ENCODE data around the gene GPC6. TPM values are rescaled to one million over a fixed set of nuclear protein-coding genes. Genes with fewer than 3 reads are reported as not detected.

Gene GPC6
- total and polyA plus RNA-seq, 9 of the 15 experiments (the other 6 are each of a cell fraction or from before 2014, with no cell fraction given), result under 0.01 to 0.20 (median 0.01) TPM; not detected in 4

DNA sequence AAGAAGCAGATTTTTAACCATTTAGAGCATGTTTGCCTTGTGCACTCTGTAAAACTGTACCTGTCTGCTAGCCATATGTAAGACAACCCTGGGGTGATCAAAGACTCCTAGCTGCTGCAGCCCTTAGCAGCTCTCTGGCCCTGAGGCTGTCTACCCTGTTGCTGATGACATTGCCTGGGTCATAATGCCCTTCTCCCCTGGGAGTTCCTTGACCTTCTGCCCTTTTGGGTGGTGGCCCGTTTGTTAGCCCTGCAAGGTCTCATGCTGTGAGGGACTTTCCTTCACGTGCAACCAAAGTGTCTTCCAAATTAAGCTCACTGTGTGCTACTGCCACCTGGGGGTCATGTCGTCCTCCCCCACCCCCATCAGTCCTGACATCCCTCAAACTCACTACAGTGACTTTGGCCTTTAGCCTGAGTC is 7.4 kb downstream of the GPC6 start (continued):
- TF ChIP-seq, protein P1, sequence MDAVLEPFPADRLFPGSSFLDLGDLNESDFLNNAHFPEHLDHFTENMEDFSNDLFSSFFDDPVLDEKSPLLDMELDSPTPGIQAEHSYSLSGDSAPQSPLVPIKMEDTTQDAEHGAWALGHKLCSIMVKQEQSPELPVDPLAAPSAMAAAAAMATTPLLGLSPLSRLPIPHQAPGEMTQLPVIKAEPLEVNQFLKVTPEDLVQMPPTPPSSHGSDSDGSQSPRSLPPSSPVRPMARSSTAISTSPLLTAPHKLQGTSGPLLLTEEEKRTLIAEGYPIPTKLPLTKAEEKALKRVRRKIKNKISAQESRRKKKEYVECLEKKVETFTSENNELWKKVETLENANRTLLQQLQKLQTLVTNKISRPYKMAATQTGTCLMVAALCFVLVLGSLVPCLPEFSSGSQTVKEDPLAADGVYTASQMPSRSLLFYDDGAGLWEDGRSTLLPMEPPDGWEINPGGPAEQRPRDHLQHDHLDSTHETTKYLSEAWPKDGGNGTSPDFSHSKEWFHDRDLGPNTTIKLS (IDR thresholded peaks at IDR 0.05; ENCODE audit: borderline replicate concordance, low read depth), result no peak
- peak; percentile 81; the same call in 1 of the 2 replicates for TF ChIP-seq ZNF282 (CRISPR knock-in tag; IDR thresholded peaks at IDR 0.05)
- TF ChIP-seq CBFB (CRISPR knock-in tag; IDR thresholded peaks at IDR 0.05), result no peak
- TF ChIP-seq ZC3H4 (CRISPR knock-in tag; IDR thresholded peaks at IDR 0.05; ENCODE audit: borderline replicate concordance), result 0 out of 2 replicates have a peak, but pooled peaks have one; percentile 77
- TF ChIP-seq, protein P2, sequence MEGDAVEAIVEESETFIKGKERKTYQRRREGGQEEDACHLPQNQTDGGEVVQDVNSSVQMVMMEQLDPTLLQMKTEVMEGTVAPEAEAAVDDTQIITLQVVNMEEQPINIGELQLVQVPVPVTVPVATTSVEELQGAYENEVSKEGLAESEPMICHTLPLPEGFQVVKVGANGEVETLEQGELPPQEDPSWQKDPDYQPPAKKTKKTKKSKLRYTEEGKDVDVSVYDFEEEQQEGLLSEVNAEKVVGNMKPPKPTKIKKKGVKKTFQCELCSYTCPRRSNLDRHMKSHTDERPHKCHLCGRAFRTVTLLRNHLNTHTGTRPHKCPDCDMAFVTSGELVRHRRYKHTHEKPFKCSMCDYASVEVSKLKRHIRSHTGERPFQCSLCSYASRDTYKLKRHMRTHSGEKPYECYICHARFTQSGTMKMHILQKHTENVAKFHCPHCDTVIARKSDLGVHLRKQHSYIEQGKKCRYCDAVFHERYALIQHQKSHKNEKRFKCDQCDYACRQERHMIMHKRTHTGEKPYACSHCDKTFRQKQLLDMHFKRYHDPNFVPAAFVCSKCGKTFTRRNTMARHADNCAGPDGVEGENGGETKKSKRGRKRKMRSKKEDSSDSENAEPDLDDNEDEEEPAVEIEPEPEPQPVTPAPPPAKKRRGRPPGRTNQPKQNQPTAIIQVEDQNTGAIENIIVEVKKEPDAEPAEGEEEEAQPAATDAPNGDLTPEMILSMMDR (IDR thresholded peaks at IDR 0.05 in 2 of 3, conservative IDR thresholded peaks at IDR 0.05 in 1 of 3; ENCODE audit: insufficient read depth in 2 of 3, low read depth in 1 of 3, low read length in 3 of 3), result peak in 1 of 3 experiments; percentile 65; a peak in 2 of 6 replicates
- TF ChIP-seq, protein P3, sequence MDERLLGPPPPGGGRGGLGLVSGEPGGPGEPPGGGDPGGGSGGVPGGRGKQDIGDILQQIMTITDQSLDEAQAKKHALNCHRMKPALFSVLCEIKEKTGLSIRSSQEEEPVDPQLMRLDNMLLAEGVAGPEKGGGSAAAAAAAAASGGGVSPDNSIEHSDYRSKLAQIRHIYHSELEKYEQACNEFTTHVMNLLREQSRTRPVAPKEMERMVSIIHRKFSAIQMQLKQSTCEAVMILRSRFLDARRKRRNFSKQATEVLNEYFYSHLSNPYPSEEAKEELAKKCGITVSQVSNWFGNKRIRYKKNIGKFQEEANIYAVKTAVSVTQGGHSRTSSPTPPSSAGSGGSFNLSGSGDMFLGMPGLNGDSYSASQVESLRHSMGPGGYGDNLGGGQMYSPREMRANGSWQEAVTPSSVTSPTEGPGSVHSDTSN (CRISPR knock-in tag; IDR thresholded peaks at IDR 0.05; ENCODE audit: low read depth), result peak; percentile 20; the same call in 1 of the 2 replicates
- TF ChIP-seq, protein P3 (tag; conservative IDR thresholded peaks at IDR 0.05; ENCODE audit: low read depth), result no peak
- TF ChIP-seq, protein P4, sequence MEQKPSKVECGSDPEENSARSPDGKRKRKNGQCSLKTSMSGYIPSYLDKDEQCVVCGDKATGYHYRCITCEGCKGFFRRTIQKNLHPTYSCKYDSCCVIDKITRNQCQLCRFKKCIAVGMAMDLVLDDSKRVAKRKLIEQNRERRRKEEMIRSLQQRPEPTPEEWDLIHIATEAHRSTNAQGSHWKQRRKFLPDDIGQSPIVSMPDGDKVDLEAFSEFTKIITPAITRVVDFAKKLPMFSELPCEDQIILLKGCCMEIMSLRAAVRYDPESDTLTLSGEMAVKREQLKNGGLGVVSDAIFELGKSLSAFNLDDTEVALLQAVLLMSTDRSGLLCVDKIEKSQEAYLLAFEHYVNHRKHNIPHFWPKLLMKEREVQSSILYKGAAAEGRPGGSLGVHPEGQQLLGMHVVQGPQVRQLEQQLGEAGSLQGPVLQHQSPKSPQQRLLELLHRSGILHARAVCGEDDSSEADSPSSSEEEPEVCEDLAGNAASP (IDR thresholded peaks at IDR 0.05), result no peak
